Liver (tissue), 9 donors: Measurements from ENCODE around the gene GABBR2. TPM values are rescaled to one million over a fixed set of nuclear protein-coding genes. Genes with fewer than 3 reads are reported as not detected.
A peak's percentile ranks its signal among the peaks of the same experiment; 100 is the strongest.

Experiments used
- DNase-seq: peaks from one replicate; pipeline ENCODE4 v3.0.0-alpha.2; 2017; ENCODE audit warnings: low spot score
- H3K27ac ChIP-seq, 2 donors: one replicate each; pipeline ENCODE4 v1.7.0; 2013; ENCODE audit warnings: inconsistent platforms in 2 of 2, low read length in 2 of 2, control low read depth in 1 of 2, low read depth in 1 of 2, mild to moderate bottlenecking in 1 of 2
- H3K27me3 ChIP-seq, 4 donors: one replicate each; pipeline versions ENCODE4 v1.6.1 to v1.7.0; 2013; ENCODE audit warnings: low read length in 3 of 4, inconsistent platforms in 1 of 4, mild to moderate bottlenecking in 1 of 4, moderate library complexity in 1 of 4; ENCODE audit not compliant: control insufficient read depth in 4 of 4, insufficient read depth in 4 of 4
- H3K36me3 ChIP-seq, 4 donors: one replicate each; pipeline versions ENCODE4 v1.6.1 to v1.7.0; 2013; ENCODE audit warnings: low read length in 3 of 4, mild to moderate bottlenecking in 3 of 4, low read depth in 1 of 4, moderate library complexity in 1 of 4; ENCODE audit not compliant: control insufficient read depth in 4 of 4, insufficient read depth in 3 of 4
- H3K4me1 ChIP-seq, 4 donors: one replicate each; pipeline versions ENCODE4 v1.6.1 to v1.7.0; 2013; ENCODE audit warnings: low read length in 3 of 4, mild to moderate bottlenecking in 3 of 4, moderate library complexity in 1 of 4; ENCODE audit not compliant: control insufficient read depth in 4 of 4, insufficient read depth in 4 of 4
- H3K4me3 ChIP-seq, 3 donors: one replicate each; pipeline versions ENCODE4 v1.6.1 to v1.7.0; 2013; ENCODE audit warnings: low read length in 3 of 3, control low read depth in 1 of 3, low read depth in 1 of 3, mild to moderate bottlenecking in 1 of 3
- H3K9ac ChIP-seq, 2 donors: one replicate each; pipeline ENCODE4 v1.7.0; 2013; ENCODE audit warnings: low read length in 2 of 2, mild to moderate bottlenecking in 2 of 2, moderate library complexity in 2 of 2, control low read depth in 1 of 2, low read depth in 1 of 2
- H3K9me3 ChIP-seq, 4 donors: one replicate each; pipeline versions ENCODE4 v1.6.1 to v1.7.0; 2013; ENCODE audit warnings: low read length in 3 of 4; ENCODE audit not compliant: control insufficient read depth in 4 of 4
- ATF3 ChIP-seq: IDR thresholded peaks from 2 replicates; pipeline ENCODE4 v1.6.1; 2016; ENCODE audit warnings: antibody characterized with exemption
- CTCF ChIP-seq: fragments of 150-350 bp; IDR thresholded peaks from 2 replicates; pipeline ENCODE4 v1.5.1; 2017; ENCODE audit warnings: improper control_type of control experiment, low read depth, low read length; ENCODE audit not compliant: missing input control
- FOXA1 ChIP-seq: IDR thresholded peaks from 2 replicates; pipeline ENCODE4 v1.6.1; 2016; ENCODE audit warnings: antibody characterized with exemption
- FOXA2 ChIP-seq: IDR thresholded peaks from 2 replicates; pipeline ENCODE4 v1.6.1; 2016; ENCODE audit warnings: antibody characterized with exemption
- GABPA ChIP-seq, 2 donors: IDR thresholded peaks in 1 of 2; conservative IDR thresholded peaks in 1 of 2; 2 replicates each; pipeline ENCODE4 v1.6.1; 2016; ENCODE audit warnings: antibody characterized with exemption in 2 of 2, mild to moderate bottlenecking in 1 of 2, moderate library complexity in 1 of 2
- HNF4A ChIP-seq, 2 donors: conservative IDR thresholded peaks; 2 replicates each; pipeline ENCODE4 v1.6.1; 2016; ENCODE audit warnings: antibody characterized with exemption in 2 of 2, mild to moderate bottlenecking in 2 of 2
- JUND ChIP-seq, 2 donors: IDR thresholded peaks; 2 replicates each; pipeline ENCODE4 v1.6.1; 2016; ENCODE audit warnings: antibody characterized with exemption in 2 of 2
- NR2F2 ChIP-seq: IDR thresholded peaks from 2 replicates; pipeline ENCODE4 v1.6.1; 2016; ENCODE audit warnings: antibody characterized with exemption
- RAD21 ChIP-seq, 2 donors: IDR thresholded peaks; 2 replicates each; pipeline ENCODE4 v1.6.1; 2016; ENCODE audit warnings: antibody characterized with exemption in 2 of 2, mild to moderate bottlenecking in 2 of 2
- SP1 ChIP-seq: IDR thresholded peaks from 2 replicates; pipeline ENCODE4 v1.6.1; 2018; ENCODE audit warnings: antibody characterized with exemption, mild to moderate bottlenecking
- TAF1 ChIP-seq: conservative IDR thresholded peaks from 2 replicates; pipeline ENCODE4 v1.6.1; 2016; ENCODE audit warnings: antibody characterized with exemption, mild to moderate bottlenecking
- ZBTB33 ChIP-seq: IDR thresholded peaks from 2 replicates; pipeline ENCODE4 v1.6.1; 2016; ENCODE audit warnings: antibody characterized with exemption
- WGBS: extraction: QIAGEN DNeasy Blood & Tissue Kit; methylation state at CpG from one replicate; pipeline ENCODE4 v1.1.7; 2013; 5-methylcytosine and 5-hydroxymethylcytosine counted together
- polyA plus RNA-seq, 2 donors: library from polyadenylated mRNA; stranded (reverse) in 1 of 2; unstranded in 1 of 2; fragments of 200-250 nt in 1 of 2; fragments of >200 nt in 1 of 2; fragmentation: Nextera tagmentation in 1 of 2; extraction: Ambion mirVana in 1 of 2; gene quantifications; one replicate each; pipeline versions ENCODE4 v1.2.1 to v1.2.3, GENCODE V29; 2013 to 2015
- total RNA-seq, 2 donors: library from RNA; depleted of rRNA; stranded (reverse); fragments of >200 nt; gene quantifications; one replicate each; pipeline ENCODE4 v1.2.3, GENCODE V29; 2014
- donor health status: healthy.
- donor health status: healthy.
- donor health status: healthy.
- donor health status: healthy.
- donor health status: healthy.

Gene GABBR2
- total RNA-seq = under 1 TPM; 0.08 to 0.23 TPM
- polyA plus RNA-seq = under 1 TPM in 1 of 2 donors, not detected in 1; 0.03 TPM

- Histone ChIP-seq H3K27ac (no peak within 1 kb of the TSS), H3K4me3 (peak within 1 kb of the TSS in 1 of 3 donors; percentile 61), H3K4me1 (peaks cover 16 to 27% (median 18%) of the 10 kb centered on the region in 4 donors), H3K9ac (no peak within 1 kb of the TSS), H3K36me3 (no peaks in the 10 kb centered on the region), H3K9me3 (no peaks in the 10 kb centered on the region), H3K27me3 (peaks cover 2 to 23% (median 9%) of the 10 kb centered on the region in 4 donors)
- no peak for DNase-seq
- TF ChIP-seq FOXA1 (no peak), NR2F2 (no peak), SP1 (no peak), TAF1 (no peak), ATF3 (no peak)
- 4% methylated on average over 111 of the region's 111 CpGs for WGBS
Observed at GRCh38 chr9:98708933-98709911, at the start of gene GABBR2. Gene GABBR2, minus strand, starts transcription at chr9:98708935. Its CDS starts 198 bp downstream, at chr9:98708737.

- 93% methylated on average over 6 of the region's 6 CpGs for WGBS
- DNase-seq = no peak
- no peak for TF ChIP-seq HNF4A (conservative IDR thresholded peaks at IDR 0.05)
- no peak for TF ChIP-seq FOXA1
- TF ChIP-seq NR2F2 = no peak
- no peak for TF ChIP-seq CTCF
- TF ChIP-seq FOXA2 = no peak
- TF ChIP-seq ZBTB33 = no peak
- no peak for TF ChIP-seq SP1
- TF ChIP-seq JUND (IDR thresholded peaks at IDR 0.05) = no peak
- no peak for TF ChIP-seq RAD21 (IDR thresholded peaks at IDR 0.05)
- TF ChIP-seq GABPA (IDR thresholded peaks at IDR 0.05 in 1 of 2, conservative IDR thresholded peaks at IDR 0.05 in 1 of 2) = no peak
- Histone ChIP-seq H3K27ac (no peak overlapping the region), H3K36me3 (peaks cover 0 to 11% (median 3%) of the 10 kb centered on the region in 4 donors), H3K27me3 (no peaks in the 10 kb centered on the region), H3K4me3 (no peak overlapping the region), H3K9me3 (peaks cover 0 to 5% (median under 1%) of the 10 kb centered on the region in 4 donors), H3K9ac (no peak overlapping the region), H3K4me1 (no peaks in the 10 kb centered on the region)
Observed at GRCh38 chr9:98755006-98755618, 46.4 kb upstream of the GABBR2 start.
